Measurements from ENCODE around the gene BCL2L14.

Gene BCL2L14

GRCh38 chr12:12032260-12032791, 38.4 kb upstream of the BCL2L14 start:
- H3K4me3 ChIP-seq (replicated peaks; ENCODE audit: insufficient read depth, low read length), result no peak overlapping the region
- H3K27me3 ChIP-seq (ENCODE audit: insufficient read depth, poor library complexity, severe bottlenecking), result no peaks in the 10 kb centered on the region
- H3K27ac ChIP-seq (replicated peaks), result peak overlapping the region; percentile 61
- no peak for DNase-seq (ENCODE audit: low read depth in 1 of 2, low spot score in 1 of 2)
- TF ChIP-seq GABPA (IDR thresholded peaks at IDR 0.05; ENCODE audit: low read depth) (no peak), SPI1 (IDR thresholded peaks at IDR 0.05; ENCODE audit: borderline replicate concordance, low read depth) (no peak), POLR2AphosphoS5 (IDR thresholded peaks at IDR 0.05; ENCODE audit: low read depth) (no peak), CTCF (IDR thresholded peaks at IDR 0.05; ENCODE audit: insufficient read depth, low read length) (no peak), REST (IDR thresholded peaks at IDR 0.05; ENCODE audit: insufficient replicate concordance, low read depth) (no peak)

GRCh38 chr12:12032851-12033797, 37.6 kb upstream of the BCL2L14 start:
- H3K4me3 ChIP-seq (replicated peaks; ENCODE audit: insufficient read depth, low read length), result peak overlapping the region; percentile 34

More at GRCh38 chr12:12032851-12033797, 37.6 kb upstream of the BCL2L14 start:
- no peak for TF ChIP-seq REST (IDR thresholded peaks at IDR 0.05; ENCODE audit: insufficient replicate concordance, low read depth)
- TF ChIP-seq SPI1 (IDR thresholded peaks at IDR 0.05; ENCODE audit: borderline replicate concordance, low read depth), result no peak
- peak; percentile 86 for TF ChIP-seq CTCF (IDR thresholded peaks at IDR 0.05; ENCODE audit: insufficient read depth, low read length)
- 0 out of 2 replicates have a peak, but pooled peaks have one; percentile 9 for TF ChIP-seq POLR2AphosphoS5 (IDR thresholded peaks at IDR 0.05; ENCODE audit: low read depth)
- TF ChIP-seq GABPA (IDR thresholded peaks at IDR 0.05; ENCODE audit: low read depth), result no peak
- Histone ChIP-seq H3K27ac (replicated peaks) (peak overlapping the region; percentile 61), H3K27me3 (ENCODE audit: insufficient read depth, poor library complexity, severe bottlenecking) (no peaks in the 10 kb centered on the region)
- DNase-seq (ENCODE audit: low read depth in 1 of 2, low spot score in 1 of 2), result peak; percentile 61 to 74
